HL-60/S4 (cell line): ENCODE results near the gene SLC35D2.

ENCODE experiments used
- in situ Hi-C: fragments of 300-500 bp; cut with MboI; formaldehyde crosslinking; loops from 2 replicates; pipeline ENCODE4 v1.14.3; 2022; ENCODE audit warnings: low sequenced_read_pairs

Gene SLC35D2

DNA sequence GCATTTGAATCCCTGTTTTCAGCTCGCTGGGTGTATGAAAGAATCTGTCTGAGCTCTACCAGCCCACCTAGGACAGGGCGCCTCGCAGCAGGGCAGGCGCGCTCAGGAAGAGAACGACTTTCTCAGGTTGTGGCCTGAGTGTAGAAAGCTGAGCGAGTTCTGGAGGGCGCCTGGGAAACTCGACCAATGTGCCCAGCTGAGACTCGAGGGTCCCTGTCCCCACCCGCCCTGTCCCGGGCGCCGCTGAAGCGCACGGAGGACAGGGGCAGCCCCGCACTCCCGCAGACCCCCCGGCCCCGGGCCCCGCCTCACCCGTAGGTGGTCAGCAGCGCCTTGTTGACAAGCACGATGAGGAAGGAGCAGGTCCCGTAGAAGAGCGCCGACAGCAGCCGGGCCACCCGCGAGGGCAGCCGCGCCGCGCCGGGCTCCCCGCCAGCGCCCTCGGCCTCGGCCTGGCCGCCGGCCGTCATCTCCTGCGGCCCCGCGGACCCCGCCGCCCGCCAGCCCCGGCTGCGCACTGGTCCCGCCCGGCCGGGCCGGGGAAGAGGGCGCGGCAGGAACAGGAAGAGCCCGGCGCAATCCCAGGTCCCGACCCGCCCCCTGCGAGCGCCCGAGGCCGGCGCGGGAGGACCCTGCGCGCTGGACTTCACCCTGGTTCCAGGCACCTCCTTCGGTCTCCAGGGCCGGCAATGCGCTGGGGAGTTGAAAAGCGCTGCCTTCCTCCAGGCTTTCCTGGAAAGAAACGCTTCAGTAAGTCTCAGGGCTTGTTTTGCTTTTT lies at the start of gene SLC35D2:
TSS of gene SLC35D2 (minus strand) at position 547 of the 778 bp plus-strand sequence. CDS start at position 470, 77 bp downstream.
- in situ Hi-C loops = no loop called here

DNA sequence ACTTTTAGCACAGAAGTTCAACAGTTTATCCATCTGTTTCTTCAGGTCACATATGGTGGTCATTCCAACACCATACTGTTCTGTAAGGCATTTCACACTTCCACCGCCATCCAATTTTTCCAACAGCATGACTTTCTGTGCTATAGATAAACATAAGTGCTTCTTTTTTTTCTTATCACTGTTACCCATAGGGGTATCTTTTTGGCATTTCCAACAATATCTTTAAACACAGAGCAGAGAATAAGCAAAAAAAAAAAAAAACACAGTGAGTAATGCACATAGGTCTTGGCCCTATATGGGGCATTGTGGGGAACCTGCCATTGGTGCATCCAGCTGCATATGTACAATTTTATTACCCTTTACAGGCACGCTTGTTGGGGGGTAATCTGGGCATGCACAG lies 46.9 kb upstream of the SLC35D2 start:
- in situ Hi-C loops = no loop called here

DNA sequence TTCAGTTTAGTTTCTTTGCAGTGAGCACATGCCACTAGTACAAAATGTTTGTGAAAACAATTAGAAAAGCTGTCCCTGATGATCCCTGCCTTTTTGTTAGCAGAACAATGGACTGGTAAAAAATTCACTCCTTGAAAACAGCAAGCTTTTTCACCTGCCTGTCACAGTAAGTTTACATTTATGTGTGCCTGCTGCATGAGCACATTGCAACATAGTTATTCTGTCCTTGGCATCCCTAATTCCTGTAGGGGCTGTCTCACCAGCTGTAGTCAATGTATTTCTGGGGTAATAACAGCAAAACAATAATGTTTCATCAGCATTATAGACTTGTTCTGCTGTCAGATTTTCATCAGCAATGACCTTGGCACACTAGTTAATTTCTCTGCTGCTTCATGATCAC lies 46.2 kb upstream of the SLC35D2 start:
- in situ Hi-C loops = no loop called here

DNA sequence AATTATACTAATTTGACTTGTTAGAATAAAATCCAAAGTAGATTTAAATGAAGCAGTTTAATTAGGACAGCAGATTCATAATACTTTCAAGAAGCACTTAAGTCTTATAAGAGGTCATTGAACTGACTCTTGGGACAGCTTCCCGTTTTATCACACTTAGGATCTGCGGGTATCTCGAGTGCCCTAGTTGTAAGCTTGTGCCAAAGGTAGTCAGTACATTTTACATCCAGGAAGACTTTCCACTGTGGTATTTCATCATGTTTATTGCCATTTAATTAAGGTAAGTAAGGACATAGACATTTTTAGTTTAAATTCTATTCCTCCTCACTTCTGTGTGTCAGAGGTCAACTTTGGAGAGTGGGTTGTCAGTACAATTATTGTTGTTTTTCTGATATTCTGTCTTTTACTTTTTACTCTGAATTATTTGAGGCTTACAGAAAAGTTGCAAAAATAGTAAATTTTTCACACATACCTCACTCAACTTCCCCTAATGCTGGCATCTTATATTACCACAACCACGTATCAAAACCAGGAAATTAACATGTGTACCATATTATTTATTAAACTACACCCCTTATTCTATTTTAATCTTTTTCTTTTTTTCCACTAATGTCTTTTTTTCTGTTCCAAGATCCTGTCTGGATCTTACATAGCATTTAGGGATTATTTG lies 42.1 kb upstream of the SLC35D2 start:
- in situ Hi-C loops = no loop called here

DNA sequence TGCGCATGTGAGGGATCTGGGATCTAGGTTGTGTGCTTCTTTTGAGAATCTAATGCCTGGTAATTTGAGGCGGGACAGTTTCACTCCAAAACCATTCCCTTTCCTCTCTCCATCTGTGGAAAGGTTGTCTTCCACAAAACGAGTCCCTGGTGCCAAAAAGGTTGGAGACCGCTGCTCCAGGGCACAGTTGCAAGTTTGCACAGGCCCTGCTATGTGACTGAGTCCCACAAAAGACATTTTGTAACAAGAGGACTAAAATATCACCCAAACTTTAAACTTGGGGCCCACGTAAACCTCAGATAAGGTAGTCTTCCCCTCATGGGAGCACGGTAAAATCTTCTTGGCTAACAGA lies 40.5 kb upstream of the SLC35D2 start:
- in situ Hi-C loops = no loop called here

DNA sequence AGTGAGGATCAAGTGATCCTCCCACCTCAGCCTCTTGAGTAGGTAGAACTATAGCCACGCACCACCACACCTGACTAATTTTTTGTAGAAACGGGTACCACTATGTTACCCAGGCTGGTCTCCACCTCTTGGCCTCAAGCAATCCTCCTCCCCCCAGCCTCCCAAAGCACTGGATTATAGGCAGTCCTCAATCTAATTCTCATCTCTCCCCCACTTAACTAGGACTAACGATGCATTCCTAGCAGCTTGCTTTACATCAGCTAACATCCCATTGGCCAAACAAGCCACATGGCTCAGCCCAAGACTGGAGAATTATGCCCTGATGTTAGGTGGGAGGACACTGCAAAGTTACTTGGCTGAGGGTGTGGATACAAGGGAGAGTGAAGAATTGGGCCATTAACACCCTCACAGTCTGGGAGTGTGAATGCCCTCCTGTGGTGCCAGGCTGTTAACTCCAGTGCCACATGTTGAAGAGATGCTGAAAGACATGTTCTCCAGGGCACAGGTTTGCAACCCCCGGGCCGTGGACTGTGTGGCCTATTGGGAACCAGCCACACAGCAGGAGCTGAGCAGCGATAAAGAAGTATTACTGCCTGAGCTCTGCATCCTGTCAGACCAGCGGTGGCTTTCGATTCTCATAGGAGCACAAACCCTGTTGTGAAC lies 39.9 kb upstream of the SLC35D2 start:
- in situ Hi-C loops = no loop called here

DNA sequence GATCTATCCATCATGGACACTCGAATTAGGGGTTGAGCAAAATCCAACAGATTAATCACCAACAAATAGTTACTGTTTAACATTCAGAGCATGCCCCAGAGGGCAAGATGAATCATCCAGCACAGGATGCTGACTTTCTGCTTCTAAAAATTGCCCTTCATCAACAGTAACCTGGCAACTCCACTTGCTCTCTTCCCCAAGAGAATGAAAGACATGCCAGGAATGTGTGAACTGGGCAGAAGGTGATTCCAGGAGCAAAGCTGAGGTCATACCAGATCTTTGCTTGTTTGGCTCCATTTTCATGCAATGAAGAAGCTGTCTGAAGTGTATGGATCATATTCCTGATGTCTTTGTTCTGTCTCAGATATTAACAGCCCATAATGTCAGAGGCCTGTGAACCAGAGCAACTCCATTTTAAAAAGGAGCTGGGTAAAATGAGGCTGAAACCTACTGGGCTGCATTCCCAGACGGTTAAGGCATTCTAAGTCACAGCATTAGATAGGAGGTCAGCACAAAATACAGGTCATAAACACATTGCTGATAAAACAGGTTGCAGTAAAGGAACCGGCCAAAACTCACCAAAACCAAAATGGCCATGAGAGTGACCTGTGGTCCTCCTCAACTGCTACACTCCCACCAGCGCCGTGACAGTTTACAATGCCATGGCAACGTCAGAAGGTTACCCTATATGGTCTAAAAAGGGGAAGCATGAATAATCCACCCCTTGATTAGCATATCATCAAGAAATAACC lies 37.1 kb upstream of the SLC35D2 start:
- in situ Hi-C loops = no loop called here

DNA sequence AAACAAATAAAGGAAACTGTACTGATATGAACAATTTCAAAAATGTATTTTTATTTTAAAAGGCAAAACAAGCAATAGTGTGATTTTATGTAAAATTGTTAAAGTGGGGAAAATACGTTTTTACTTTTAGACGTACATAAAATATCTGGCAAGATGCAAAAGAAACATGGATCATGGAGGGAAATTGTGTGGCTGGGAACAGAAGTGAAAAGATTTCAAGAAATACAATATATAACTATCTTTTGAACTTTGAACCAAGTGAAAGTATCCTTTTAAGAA lies 36.1 kb upstream of the SLC35D2 start:
- in situ Hi-C loops = no loop called here

DNA sequence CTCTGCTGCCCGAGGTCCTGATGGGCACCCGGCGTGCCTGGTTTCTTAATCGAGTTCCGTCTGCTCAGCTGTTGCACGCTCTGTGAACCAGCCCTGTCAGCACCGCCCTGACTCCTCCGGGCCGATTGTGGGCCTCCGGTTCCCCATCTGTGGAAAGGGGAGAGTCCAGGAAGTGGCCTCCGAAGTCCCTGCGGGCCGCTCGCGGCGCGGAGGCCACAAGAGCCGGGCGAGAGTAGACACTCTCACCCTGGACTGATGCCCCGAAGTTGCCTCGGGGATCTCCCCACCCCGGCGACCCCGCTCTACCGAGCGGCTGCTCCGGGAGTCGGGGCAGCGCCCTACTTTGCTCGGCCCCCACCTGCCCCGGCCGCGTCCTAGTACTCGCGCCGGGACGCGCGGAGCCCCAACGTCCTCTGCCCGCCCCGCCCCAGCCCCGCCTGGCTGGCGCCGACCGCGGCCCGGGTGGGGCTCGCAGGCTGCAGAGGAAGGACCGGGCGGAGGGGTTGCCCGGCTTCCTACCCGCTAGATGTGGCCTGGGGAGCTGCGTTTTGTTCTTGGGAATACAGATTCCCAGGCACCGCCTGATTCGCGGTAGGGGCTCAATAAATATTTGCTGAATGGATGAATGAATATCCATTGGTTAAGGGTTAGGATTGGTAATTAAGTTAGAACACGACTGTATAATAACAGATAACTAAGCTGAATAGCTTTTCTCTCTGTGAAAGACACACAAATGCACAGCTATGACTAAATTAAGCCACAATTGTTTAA lies 35.6 kb upstream of the SLC35D2 start:
- in situ Hi-C loops = no loop called here

DNA sequence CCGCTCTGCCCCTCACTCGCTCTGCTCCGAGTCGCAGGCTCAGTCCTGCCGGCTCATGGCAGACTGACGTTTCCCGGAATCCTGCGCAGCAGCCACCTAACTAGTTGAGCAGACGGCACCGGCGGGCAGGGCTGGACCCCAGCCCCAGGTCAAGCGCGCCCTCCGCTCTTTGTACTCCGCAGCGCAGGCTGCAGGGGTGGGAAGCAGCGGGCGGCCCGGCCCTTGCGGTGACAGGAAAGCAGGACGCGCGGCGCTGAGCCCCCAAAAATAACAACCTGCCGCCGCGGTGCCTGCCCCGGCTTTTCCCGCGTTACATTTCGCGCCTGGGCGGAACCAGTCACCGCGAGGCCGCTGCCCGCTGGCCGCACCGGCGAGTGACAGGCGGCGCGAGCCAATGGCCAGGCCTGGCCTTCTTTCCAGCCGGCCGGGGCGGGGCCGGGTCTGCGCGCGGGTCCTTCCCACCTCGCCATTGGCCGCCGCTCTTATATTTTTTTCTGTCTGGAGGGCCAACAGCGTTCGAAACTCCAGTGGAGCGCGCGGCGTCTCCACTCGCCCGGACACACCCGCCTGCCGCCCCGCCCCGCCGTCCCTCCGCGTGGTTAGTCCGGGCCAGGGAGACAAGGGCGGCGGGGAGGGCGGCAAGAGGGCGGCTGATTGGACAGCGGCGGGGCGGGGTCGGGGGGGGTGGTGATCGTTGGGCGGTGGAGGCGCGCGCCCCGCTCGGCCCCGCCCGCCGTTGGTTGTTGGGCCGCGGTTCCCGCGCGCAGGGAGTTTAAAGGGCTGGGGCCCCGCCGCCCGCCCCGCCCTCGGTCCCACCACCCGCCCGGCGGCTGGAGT lies 34.8 kb upstream of the SLC35D2 start, which contains the start of gene ZNF367:
TSS of gene ZNF367 (minus strand) at position 288 of the 837 bp plus-strand sequence. CDS start 338 bp downstream, outside the sequence.
- in situ Hi-C loops = no loop called here

DNA sequence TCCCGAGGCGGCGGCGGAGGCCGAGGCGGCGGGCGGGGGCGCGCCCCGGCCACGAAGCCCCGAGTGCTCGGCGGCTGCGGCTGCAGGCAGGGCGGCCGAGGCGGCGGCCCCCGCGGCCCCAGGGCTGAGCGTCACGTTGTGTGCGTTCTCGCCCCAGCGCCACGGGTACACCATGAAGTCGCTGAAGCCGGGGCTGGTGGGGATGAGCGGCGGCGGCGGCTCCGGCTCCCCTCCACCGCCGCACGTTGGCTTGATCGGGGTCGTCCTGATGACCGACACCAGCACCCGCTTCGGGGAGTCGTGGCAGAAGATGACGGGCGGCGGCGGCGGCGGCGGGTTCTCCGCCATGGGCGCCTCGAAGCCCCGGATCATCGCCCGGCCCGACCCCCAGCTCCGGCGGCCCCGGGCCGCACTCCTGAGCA lies 34.2 kb upstream of the SLC35D2 start:
- in situ Hi-C loops = no loop called here

DNA sequence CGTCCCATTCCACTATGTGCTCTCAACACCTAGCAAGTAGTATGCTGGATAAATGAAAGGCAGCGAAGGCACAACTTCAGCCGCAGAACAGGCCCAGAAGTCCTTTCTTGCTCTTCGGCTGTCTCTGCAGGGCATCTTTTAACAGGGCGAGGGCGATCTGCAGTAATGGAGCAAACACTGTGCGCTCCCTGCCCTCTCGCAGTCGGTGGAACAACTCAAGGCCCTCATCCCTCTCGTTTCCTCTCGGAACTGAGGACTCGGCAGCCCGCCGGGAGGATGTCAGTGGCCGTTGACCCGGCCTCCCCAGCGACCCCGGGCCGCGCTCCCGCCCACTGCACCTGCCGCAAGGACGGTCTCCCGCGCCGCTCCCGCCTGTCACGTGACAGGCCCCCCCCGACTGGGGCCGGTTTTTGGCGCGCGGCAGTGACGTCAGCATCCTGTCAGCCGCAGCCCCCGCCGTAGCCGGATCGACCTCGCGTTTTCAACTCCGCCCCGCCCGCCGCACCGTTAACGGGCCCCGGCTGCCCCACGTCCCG lies 33.6 kb upstream of the SLC35D2 start:
- in situ Hi-C loops = no loop called here

DNA sequence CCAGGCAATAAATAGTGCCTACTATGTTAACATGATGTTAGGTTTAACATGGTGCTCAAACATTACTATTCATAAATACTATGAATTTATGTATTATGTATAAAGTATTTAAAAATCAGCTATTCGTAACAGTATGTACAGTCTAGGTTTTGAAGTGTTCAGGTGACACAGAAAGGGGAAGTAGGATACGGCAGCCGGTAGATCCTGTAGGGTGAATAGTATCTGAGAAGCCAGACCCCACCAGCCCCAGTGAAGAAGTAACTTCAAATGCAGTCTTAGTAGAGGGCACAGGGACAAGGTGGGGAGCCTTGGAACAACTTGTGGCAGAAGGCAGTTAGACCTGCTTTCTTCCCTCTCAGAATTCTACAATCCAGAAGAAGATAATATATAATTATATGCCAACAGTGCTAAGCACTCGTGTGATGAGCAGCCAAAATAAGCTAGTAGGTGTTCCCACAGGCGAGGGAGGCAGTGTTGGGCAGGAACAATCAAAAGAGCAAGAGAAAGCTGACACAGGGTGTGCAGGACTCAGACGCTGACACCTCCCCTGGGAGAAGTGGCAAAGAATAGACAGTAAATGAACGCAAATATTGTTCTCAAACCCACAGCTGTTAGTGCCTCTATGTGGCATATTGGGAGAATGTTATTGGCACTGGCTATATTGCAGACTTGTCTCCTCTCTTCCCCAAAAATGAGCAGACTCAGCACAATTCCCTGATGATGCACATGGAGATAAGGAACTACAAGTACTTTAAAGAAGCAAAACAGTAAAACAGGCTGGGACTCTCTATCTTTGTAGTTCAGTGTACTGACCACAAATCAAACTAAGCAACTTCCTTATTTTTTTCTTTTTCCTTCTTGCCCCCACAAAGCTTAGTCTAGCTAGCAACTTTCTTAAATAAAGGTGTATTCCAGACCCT lies 30.1 kb upstream of the SLC35D2 start:
- in situ Hi-C loops = no loop called here

DNA sequence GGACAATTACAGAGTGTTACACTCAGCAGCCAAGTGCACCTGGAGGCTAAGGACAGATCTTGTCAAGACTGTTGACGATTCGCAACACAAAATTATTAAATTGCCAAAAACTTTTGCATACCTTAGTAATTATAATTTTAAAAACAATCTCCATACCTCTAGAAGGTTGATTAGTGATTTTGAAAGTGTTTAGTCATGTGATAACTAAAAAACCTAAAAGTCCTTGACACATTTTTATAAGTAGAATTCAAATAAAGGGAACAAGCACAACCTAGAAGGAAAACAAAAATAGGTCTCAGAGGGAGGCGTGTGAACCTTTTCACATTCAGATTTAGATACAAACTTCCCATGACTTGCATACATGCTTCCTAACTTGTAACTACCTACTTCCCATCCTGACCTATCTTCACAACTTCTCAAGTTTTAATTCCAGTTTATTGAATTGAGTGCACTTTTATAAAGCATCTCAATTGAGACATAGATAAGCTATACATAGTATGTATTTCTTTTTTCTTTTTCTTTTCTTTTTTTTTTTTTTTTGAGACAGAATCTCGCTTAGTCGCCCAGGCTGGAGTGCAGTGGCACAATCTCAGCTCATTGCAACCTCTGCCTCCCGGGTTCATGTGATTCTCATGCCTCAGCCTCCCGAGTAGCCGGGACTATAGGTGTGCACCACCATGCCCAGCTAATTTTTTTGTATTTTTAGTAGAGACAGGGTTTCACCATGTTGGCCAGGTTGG lies 28.8 kb upstream of the SLC35D2 start:
- in situ Hi-C loops = no loop called here

DNA sequence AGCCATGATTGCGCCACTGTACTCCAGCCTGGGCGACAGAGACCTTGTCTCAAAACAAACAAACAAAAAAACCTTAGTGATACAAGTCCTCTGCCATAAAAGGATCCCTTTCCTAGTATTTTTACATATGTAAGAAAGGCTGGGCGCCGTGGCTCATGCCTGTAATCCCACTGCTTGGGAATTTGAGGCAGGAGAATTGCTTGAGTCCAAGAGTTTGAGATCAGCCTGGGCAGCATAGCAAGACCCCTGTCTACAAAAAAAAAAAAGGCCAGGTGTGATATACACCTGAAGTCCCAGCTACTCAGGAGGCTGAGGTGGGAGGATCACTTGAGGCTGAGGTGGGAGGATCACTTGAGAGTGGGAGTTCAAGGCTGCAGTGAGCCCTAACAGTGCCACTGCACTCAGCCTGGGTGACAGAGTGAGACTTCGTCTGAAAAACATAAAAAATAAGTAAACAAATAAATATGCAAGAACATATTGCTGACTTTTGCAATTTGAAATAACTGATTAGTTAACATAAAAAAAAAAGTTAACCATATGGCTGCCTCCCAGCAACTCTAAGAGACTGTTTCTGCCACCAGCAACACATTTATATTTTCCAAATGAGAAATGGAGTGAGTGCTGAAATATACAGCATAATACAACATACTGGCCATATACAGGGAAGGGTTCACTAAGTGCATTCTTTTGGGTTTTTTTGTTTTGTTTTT lies 27.8 kb upstream of the SLC35D2 start:
- in situ Hi-C loops = no loop called here

DNA sequence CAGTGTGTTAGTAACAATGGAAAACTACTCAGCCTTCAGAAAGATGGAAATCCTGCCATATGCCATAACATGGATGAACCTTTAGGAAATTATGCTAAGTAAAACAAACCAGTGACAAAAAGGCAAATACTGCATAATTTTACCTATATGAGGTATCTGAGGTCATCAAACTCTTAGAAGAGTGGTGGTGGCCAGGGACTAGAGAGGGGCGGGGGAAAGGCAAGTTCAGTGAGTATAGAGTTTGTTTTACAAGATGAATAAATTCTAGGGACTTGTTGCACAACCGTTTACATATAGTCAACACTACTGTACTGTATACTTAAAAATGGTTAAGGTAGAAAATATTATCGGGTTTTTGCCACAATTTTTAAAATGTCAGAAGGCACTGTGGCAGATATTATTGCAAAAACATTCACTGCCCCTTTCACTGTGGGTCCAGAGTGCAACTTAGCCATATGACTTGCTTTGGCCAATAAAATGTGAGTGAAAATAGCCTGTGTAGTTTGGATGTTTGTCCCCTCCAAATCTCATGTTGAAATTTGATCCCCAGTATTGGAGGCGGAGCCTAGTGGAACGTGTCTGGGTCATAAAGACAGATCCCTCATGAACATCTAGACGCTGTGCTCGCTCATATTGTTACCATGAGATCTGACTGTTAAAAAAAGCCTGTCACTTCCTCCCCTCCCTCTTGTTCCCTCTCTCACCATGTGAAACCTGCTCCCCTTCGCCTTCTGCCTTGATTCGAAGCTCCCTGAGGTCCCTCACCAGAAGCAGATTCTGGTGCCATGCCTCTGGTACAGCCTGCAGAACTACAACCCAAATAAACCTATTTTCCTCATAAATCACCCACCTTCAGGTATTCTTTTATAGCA lies 25.1 kb upstream of the SLC35D2 start:
- in situ Hi-C loops = no loop called here
